Muscle of leg (tissue), 11 donors: ENCODE measurements around the gene ATP23. TPM values are rescaled to one million over a fixed set of nuclear protein-coding genes. Genes with fewer than 3 reads are reported as not detected.

Source experiments
- DNase-seq: peaks from one replicate; pipeline ENCODE4 v3.0.0; 2013
- H3K27ac ChIP-seq: one replicate; pipeline ENCODE4 v1.5.1; 2013; ENCODE audit warnings: mild to moderate bottlenecking, low read length, control low read depth
- H3K27me3 ChIP-seq: one replicate; pipeline ENCODE4 v1.6.1; 2013; ENCODE audit warnings: low read length; ENCODE audit not compliant: control insufficient read depth, insufficient read depth
- H3K36me3 ChIP-seq: one replicate; pipeline ENCODE4 v1.6.1; 2013; ENCODE audit warnings: low read length; ENCODE audit not compliant: control insufficient read depth, insufficient read depth
- H3K4me1 ChIP-seq: one replicate; pipeline ENCODE4 v1.6.1; 2013; ENCODE audit warnings: low read length; ENCODE audit not compliant: control insufficient read depth, insufficient read depth
- H3K4me3 ChIP-seq: one replicate; pipeline ENCODE4 v1.5.1; 2013; ENCODE audit warnings: low read length, control low read depth
- H3K9me3 ChIP-seq: replicated peaks from 2 replicates; pipeline ENCODE4 v1.6.1; 2013; ENCODE audit warnings: low read depth, low read length; ENCODE audit not compliant: control insufficient read depth
- WGBS: methylation state at CpG from one replicate; pipeline ENCODE4 v1.1.5; 2013; ENCODE audit warnings: missing lambda C conversion rate; ENCODE audit not compliant: insufficient coverage; 5-methylcytosine and 5-hydroxymethylcytosine counted together
- polyA plus RNA-seq, 8 donors: library from polyadenylated mRNA; unstranded; fragments of 120-200 nt; gene quantifications; one replicate each; pipeline versions ENCODE4 v1.2.1 to v1.2.3, GENCODE V29; 2013; ENCODE audit warnings: inconsistent platforms in 1 of 8, low replicate concordance in 1 of 8; ENCODE audit not compliant: insufficient read length in 8 of 8, insufficient read depth in 1 of 8
- total RNA-seq: library from RNA; stranded (reverse); fragments of 120-200 nt; gene quantifications from one replicate; pipeline ENCODE4 v1.2.4, GENCODE V29; 2013

The ATP23 gene
- total and polyA plus RNA-seq, 9 donors, result 5.8 to 14.1 (median 9.3) TPM

DNA sequence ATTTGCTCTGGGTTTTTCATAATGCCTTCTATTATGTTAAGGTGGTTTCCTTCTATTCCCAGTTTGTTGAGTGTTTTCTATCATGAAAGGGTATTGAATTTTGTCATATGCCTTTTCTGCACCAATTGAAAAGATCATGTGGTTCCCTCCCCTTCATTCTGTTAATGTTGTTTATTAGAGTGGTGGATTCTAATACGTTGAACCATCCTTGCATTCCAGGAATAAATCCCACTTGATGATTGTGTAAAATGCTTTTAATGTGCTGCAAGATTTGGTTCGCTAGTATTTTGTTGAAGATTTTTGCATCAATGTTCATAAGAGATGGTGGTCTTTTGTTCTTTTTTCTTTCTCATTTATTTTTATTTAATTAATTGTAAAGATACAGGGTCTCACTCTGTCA, 55.2 kb downstream of the ATP23 start:
- peaks cover 35% of the 10 kb centered on the region for H3K9me3 ChIP-seq
- no CpG with 5 or more reads among the region's 2 CpGs for WGBS
- H3K36me3 ChIP-seq, result no peaks in the 10 kb centered on the region
- H3K4me1 ChIP-seq, result no peaks in the 10 kb centered on the region
- no peak overlapping the region for H3K27ac ChIP-seq
- no peak overlapping the region for H3K4me3 ChIP-seq
- DNase-seq, result no peak
- no peaks in the 10 kb centered on the region for H3K27me3 ChIP-seq

GRCh38 chr12:57998251-57998650, 56.9 kb downstream of the ATP23 start:
- Histone ChIP-seq H3K4me3 (no peak overlapping the region), H3K27me3 (no peaks in the 10 kb centered on the region), H3K4me1 (no peaks in the 10 kb centered on the region), H3K27ac (no peak overlapping the region), H3K36me3 (no peaks in the 10 kb centered on the region), H3K9me3 (peaks cover 35% of the 10 kb centered on the region)
- no peak for DNase-seq

- Histone ChIP-seq H3K9me3 (peaks cover 32% of the 10 kb centered on the region), H3K36me3 (no peaks in the 10 kb centered on the region), H3K27ac (no peak overlapping the region), H3K4me3 (no peak overlapping the region), H3K27me3 (no peaks in the 10 kb centered on the region), H3K4me1 (no peaks in the 10 kb centered on the region)
- DNase-seq, result no peak
- WGBS, result no CpG with 5 or more reads among the region's 2 CpGs
Observed at GRCh38 chr12:58000499-58000898, 59.1 kb downstream of the ATP23 start.

- WGBS, result no CpG with 5 or more reads among the region's 4 CpGs
- no peak for DNase-seq
- no peaks in the 10 kb centered on the region for H3K36me3 ChIP-seq
- no peak overlapping the region for H3K27ac ChIP-seq
- H3K27me3 ChIP-seq, result no peaks in the 10 kb centered on the region
- H3K9me3 ChIP-seq, result no peaks in the 10 kb centered on the region
- peaks cover 3% of the 10 kb centered on the region for H3K4me1 ChIP-seq
- no peak overlapping the region for H3K4me3 ChIP-seq
Observed at GRCh38 chr12:58007875-58008274, 66.5 kb downstream of the ATP23 start.

- Histone ChIP-seq H3K27ac (no peak overlapping the region), H3K36me3 (no peaks in the 10 kb centered on the region), H3K9me3 (no peaks in the 10 kb centered on the region), H3K27me3 (no peaks in the 10 kb centered on the region), H3K4me1 (peaks cover 3% of the 10 kb centered on the region), H3K4me3 (no peak overlapping the region)
- DNase-seq, result no peak
- WGBS, result no CpG with 5 or more reads among the region's 3 CpGs
Observed at GRCh38 chr12:58008634-58009033, 67.3 kb downstream of the ATP23 start.

Other genes starting within 250 kb of the ATP23 start
- 146 TPM for gene OS9, start 247.4 kb upstream of the ATP23 start, total RNA-seq
- gene OS9, start 247.4 kb upstream of the ATP23 start, polyA plus RNA-seq, result 100 to 1,000 TPM; 114 to 169 (median 131) TPM
- gene AGAP2, start 202.8 kb upstream of the ATP23 start, total RNA-seq, result 3.2 TPM
- gene AGAP2, start 202.8 kb upstream of the ATP23 start, polyA plus RNA-seq, result 10 to 100 TPM in 6 of 8 donors, 1 to 10 TPM in 2; 8.8 to 13.1 (median 11.0) TPM
- 26.3 TPM for gene TSPAN31, start 196.5 kb upstream of the ATP23 start, total RNA-seq
- 10 to 100 TPM; 37.1 to 52.5 (median 45.9) TPM for gene TSPAN31, start 196.5 kb upstream of the ATP23 start, polyA plus RNA-seq
- gene CDK4, start 189.3 kb upstream of the ATP23 start, total RNA-seq, result 92.1 TPM
- 100 to 1,000 TPM; 144 to 192 (median 173) TPM for gene CDK4, start 189.3 kb upstream of the ATP23 start, polyA plus RNA-seq
- 5.6 TPM for gene MARCHF9, start 186.5 kb upstream of the ATP23 start, total RNA-seq
- 10 to 100 TPM in 1 of 8 donors, 1 to 10 TPM in 7; 6.8 to 12.0 (median 7.8) TPM for gene MARCHF9, start 186.5 kb upstream of the ATP23 start, polyA plus RNA-seq
- 0.62 TPM for gene CYP27B1, start 174.5 kb upstream of the ATP23 start, total RNA-seq
- 1 to 10 TPM in 5 of 8 donors, under 1 TPM in 3; 0.51 to 1.3 (median 1.1) TPM for gene CYP27B1, start 174.5 kb upstream of the ATP23 start, polyA plus RNA-seq
- 15.3 TPM for gene METTL1, start 169.5 kb upstream of the ATP23 start, total RNA-seq
- 10 to 100 TPM; 20.2 to 33.6 (median 24.1) TPM for gene METTL1, start 169.5 kb upstream of the ATP23 start, polyA plus RNA-seq
- 3.9 TPM for gene EEF1AKMT3, start 169.0 kb upstream of the ATP23 start, total RNA-seq
- gene EEF1AKMT3, start 169.0 kb upstream of the ATP23 start, polyA plus RNA-seq, result 1 to 10 TPM; 5.6 to 8.7 (median 6.9) TPM
- gene TSFM, start 158.8 kb upstream of the ATP23 start, total RNA-seq, result 24.2 TPM
- gene TSFM, start 158.8 kb upstream of the ATP23 start, polyA plus RNA-seq, result 10 to 100 TPM; 26.2 to 38.6 (median 30.0) TPM
- 9.0 TPM for gene AVIL, start 122.8 kb upstream of the ATP23 start, total RNA-seq
- 10 to 100 TPM in 4 of 8 donors, 1 to 10 TPM in 4; 6.5 to 25.3 (median 10.3) TPM for gene AVIL, start 122.8 kb upstream of the ATP23 start, polyA plus RNA-seq
- gene CTDSP2, start 94.8 kb upstream of the ATP23 start, total RNA-seq, result 94.3 TPM
- gene CTDSP2, start 94.8 kb upstream of the ATP23 start, polyA plus RNA-seq, result 100 to 1,000 TPM; 153 to 215 (median 195) TPM